Omental fat pad (tissue), 4 donors: ENCODE data around the gene SCFD2. TPM values are rescaled to one million over a fixed set of nuclear protein-coding genes. Genes with fewer than 3 reads are reported as not detected.
A peak's percentile ranks its signal among the peaks of the same experiment; 100 is the strongest.
"Not testable (repeated sequence)": the region's sequence is repeated elsewhere in the genome, so short reads cannot be mapped to it uniquely, and the experiment has no call there.

Experiments used
- ATAC-seq: fragments of 150-250 bp; one replicate; pipeline ENCODE4 v1.9.1; 2016; ENCODE audit warnings: mild to moderate bottlenecking, moderate library complexity; ENCODE audit not compliant: low FRiP score
- DNase-seq: peaks from one replicate; pipeline ENCODE4 v3.0.0-alpha.2; 2019; ENCODE audit warnings: low spot score
- CTCF ChIP-seq, 3 donors: fragments of 450-650 bp; IDR thresholded peaks; one replicate each; pipeline ENCODE4 v1.5.1; 2016 to 2017; ENCODE audit warnings: antibody characterized with exemption in 3 of 3, mild to moderate bottlenecking in 3 of 3, moderate library complexity in 2 of 3
- total RNA-seq, 4 donors: library from RNA; depleted of rRNA; stranded (reverse); fragments of >200 nt; gene quantifications; one replicate each; pipeline ENCODE4 v1.1.0, GENCODE V29; 2016

The SCFD2 gene
- 10 to 100 TPM; 26.4 to 65.6 (median 28.4) TPM for total RNA-seq

GRCh38 chr4:53365486-53366300 is at the start of gene SCFD2:
Gene SCFD2, minus strand, starts transcription at chr4:53366061.
- TF ChIP-seq CTCF (IDR thresholded peaks at IDR 0.05) = no peak
- ATAC-seq = peak; percentile 100
- DNase-seq = peak; percentile 99

- not testable (repeated sequence) for ATAC-seq, DNase-seq
These were observed 43.6 kb upstream of the SCFD2 start for GRCh38 chr4:53409479-53409878.

- no peak for DNase-seq
- TF ChIP-seq CTCF (IDR thresholded peaks at IDR 0.05) = no peak
- ATAC-seq = no peak
These were observed 14.4 kb upstream of the SCFD2 start for GRCh38 chr4:53380221-53380620.

- DNase-seq (no peak), ATAC-seq (no peak)
- TF ChIP-seq CTCF (IDR thresholded peaks at IDR 0.05) = no peak
These were observed 12.3 kb upstream of the SCFD2 start for GRCh38 chr4:53378171-53378482.

- DNase-seq = peak; percentile 93
- peak; percentile 99 for ATAC-seq
- TF ChIP-seq CTCF (IDR thresholded peaks at IDR 0.05) = no peak
These were observed 11.7 kb upstream of the SCFD2 start, which contains the start of gene FIP1L1 for GRCh38 chr4:53377319-53378170. Gene FIP1L1, plus strand, starts transcription at chr4:53377641. Its CDS starts 198 bp downstream, at chr4:53377839.

- ATAC-seq = no peak
- no peak for TF ChIP-seq CTCF (IDR thresholded peaks at IDR 0.05)
- no peak for DNase-seq
These were observed 11.0 kb upstream of the SCFD2 start for GRCh38 chr4:53376900-53377299.

- no peak for DNase-seq
- no peak for TF ChIP-seq CTCF (IDR thresholded peaks at IDR 0.05)
- no peak for ATAC-seq
These were observed 9.0 kb upstream of the SCFD2 start for GRCh38 chr4:53374777-53375258.
